Ascending aorta (tissue), 2 donors: Measurements from ENCODE around the gene RHCG. TPM values are rescaled to one million over a fixed set of nuclear protein-coding genes. Genes with fewer than 3 reads are reported as not detected.

Experiments used
- DNase-seq, 2 donors: peaks; one replicate each; pipeline ENCODE4 v3.0.0-alpha.2; 2019; ENCODE audit warnings: low spot score in 2 of 2
- H3K27ac ChIP-seq, 2 donors: fragments of 200-600 bp; sonication (generic); one replicate each; pipeline ENCODE4 v1.5.1; 2016 to 2017; ENCODE audit warnings: mild to moderate bottlenecking in 1 of 2
- H3K27me3 ChIP-seq: fragments of 200-600 bp; sonication (generic); one replicate; pipeline ENCODE4 v1.5.1; 2017
- H3K36me3 ChIP-seq, 2 donors: fragments of 200-600 bp; sonication (generic); one replicate each; pipeline ENCODE4 v1.5.1; 2016
- H3K4me1 ChIP-seq, 2 donors: fragments of 200-600 bp; sonication (generic); one replicate each; pipeline ENCODE4 v1.5.1; 2016 to 2017; ENCODE audit warnings: mild to moderate bottlenecking in 1 of 2
- H3K4me3 ChIP-seq, 2 donors: fragments of 200-600 bp; sonication (generic); one replicate each; pipeline ENCODE4 v1.5.1; 2016 to 2017; ENCODE audit warnings: mild to moderate bottlenecking in 1 of 2
- H3K9me3 ChIP-seq, 2 donors: fragments of 200-600 bp; sonication (generic); one replicate each; pipeline ENCODE4 v1.5.1; 2016
- intact Hi-C: fragments of 100-400 bp; cut with DNase I; formaldehyde crosslinking; loops from one replicate; pipeline ENCODE4 v1.15.1; 2023
- total RNA-seq: library from RNA; depleted of rRNA; stranded (reverse); fragments of >200 nt; gene quantifications from one replicate; pipeline ENCODE4 v1.1.0, GENCODE V29; 2016
- TF ChIP-seq, protein P1 (sequence below), 3 experiments: fragments of 200-600 bp in 2 of 3; fragments of 450-650 bp in 1 of 3; sonication (generic) in 2 of 3; IDR thresholded peaks; one replicate each; pipeline ENCODE4 v1.5.1; 2016 to 2019; ENCODE audit warnings: antibody characterized with exemption in 3 of 3, mild to moderate bottlenecking in 1 of 3, moderate library complexity in 1 of 3

The RHCG gene
- total RNA-seq, 1 donor from 2014 or later: 0.43 TPM

DNA sequence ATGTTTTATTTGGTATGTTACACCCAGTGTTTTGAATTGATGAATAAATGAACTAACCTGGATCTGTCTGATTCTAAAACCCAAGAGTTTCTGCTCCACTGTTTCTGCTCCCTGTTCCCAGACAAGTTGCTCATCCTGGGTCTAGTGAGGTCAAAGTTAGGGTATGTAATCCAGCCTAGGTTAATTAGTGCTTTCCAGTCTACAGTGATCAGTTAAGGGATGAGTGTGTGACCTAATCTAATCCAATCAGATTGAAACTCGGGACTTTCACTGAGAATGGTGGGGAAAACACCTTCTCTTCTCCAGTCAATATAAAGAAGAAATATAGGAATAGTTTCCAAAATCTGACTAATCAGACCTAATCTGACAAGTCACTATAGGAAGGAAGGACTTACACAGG, 27.8 kb upstream of the RHCG start:
- TF ChIP-seq, protein P1, sequence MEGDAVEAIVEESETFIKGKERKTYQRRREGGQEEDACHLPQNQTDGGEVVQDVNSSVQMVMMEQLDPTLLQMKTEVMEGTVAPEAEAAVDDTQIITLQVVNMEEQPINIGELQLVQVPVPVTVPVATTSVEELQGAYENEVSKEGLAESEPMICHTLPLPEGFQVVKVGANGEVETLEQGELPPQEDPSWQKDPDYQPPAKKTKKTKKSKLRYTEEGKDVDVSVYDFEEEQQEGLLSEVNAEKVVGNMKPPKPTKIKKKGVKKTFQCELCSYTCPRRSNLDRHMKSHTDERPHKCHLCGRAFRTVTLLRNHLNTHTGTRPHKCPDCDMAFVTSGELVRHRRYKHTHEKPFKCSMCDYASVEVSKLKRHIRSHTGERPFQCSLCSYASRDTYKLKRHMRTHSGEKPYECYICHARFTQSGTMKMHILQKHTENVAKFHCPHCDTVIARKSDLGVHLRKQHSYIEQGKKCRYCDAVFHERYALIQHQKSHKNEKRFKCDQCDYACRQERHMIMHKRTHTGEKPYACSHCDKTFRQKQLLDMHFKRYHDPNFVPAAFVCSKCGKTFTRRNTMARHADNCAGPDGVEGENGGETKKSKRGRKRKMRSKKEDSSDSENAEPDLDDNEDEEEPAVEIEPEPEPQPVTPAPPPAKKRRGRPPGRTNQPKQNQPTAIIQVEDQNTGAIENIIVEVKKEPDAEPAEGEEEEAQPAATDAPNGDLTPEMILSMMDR (IDR thresholded peaks at IDR 0.05): no peak
- Histone ChIP-seq H3K4me3 (no peak overlapping the region), H3K9me3 (no peaks in the 10 kb centered on the region), H3K36me3 (no peaks in the 10 kb centered on the region), H3K27ac (no peak overlapping the region), H3K27me3 (no peaks in the 10 kb centered on the region), H3K4me1 (no peaks in the 10 kb centered on the region)
- intact Hi-C loops: no loop called here
- no peak for DNase-seq

- no peaks in the 10 kb centered on the region for H3K9me3 ChIP-seq
- peak in 1 of 2 donors; percentile 31 for DNase-seq
- intact Hi-C loops: no loop called here
- no peak overlapping the region for H3K4me3 ChIP-seq
- no peaks in the 10 kb centered on the region for H3K36me3 ChIP-seq
- no peaks in the 10 kb centered on the region for H3K4me1 ChIP-seq
- H3K27ac ChIP-seq: no peak overlapping the region
- H3K27me3 ChIP-seq: no peaks in the 10 kb centered on the region
- TF ChIP-seq, protein P1 (IDR thresholded peaks at IDR 0.05): no peak
Observed at GRCh38 chr15:89523101-89523500, 26.7 kb upstream of the RHCG start.

DNA sequence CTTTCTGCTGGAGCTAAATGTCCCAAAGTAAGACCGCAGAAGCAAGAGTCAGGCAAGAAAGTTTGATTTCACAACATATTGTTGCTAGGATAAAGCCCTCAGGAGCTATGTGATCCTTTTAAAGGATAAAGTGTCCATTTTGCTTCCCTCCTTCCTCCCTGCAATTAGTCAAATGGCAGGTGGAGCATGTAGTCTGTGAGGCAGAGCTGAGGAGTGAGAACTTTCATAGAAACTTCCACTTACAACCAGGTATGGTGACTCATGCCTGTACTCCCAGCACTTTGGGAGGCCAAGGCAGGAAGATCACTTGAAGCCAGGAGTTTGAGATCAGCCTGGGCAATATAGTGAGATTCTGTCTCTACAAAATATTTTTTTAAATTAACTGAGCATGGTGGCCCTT, 25.2 kb upstream of the RHCG start:
- TF ChIP-seq, protein P1 (IDR thresholded peaks at IDR 0.05): no peak
- intact Hi-C loops: no loop called here
- DNase-seq: no peak
- Histone ChIP-seq H3K4me3 (no peak overlapping the region), H3K27ac (no peak overlapping the region), H3K36me3 (no peaks in the 10 kb centered on the region), H3K4me1 (no peaks in the 10 kb centered on the region), H3K9me3 (no peaks in the 10 kb centered on the region), H3K27me3 (no peaks in the 10 kb centered on the region)

DNA sequence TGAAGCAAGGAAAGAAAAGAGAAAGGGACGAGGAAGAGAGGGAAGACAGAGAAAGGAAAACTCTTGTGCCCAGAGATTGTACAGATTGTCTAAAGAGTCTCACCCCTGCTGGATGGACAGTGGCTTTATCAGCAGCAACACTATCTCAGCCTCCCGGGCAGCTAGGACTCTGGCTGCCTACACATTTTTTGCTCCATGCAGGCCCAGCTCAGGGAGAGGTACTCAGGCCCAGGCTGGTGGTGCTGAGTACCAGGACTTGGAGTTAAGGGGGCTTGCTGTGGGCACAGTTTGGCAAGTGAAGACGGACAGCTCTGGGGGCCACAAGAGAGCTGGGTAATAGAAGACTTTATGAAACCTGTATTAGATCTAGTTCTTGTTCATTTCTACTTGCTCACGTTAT, 19.1 kb upstream of the RHCG start:
- no peak for DNase-seq
- no peaks in the 10 kb centered on the region for H3K9me3 ChIP-seq
- TF ChIP-seq, protein P1 (IDR thresholded peaks at IDR 0.05): no peak
- no peak overlapping the region for H3K4me3 ChIP-seq
- H3K4me1 ChIP-seq: no peaks in the 10 kb centered on the region
- no peaks in the 10 kb centered on the region for H3K27me3 ChIP-seq
- H3K36me3 ChIP-seq: no peaks in the 10 kb centered on the region
- intact Hi-C loops: no loop called here
- H3K27ac ChIP-seq: no peak overlapping the region

DNA sequence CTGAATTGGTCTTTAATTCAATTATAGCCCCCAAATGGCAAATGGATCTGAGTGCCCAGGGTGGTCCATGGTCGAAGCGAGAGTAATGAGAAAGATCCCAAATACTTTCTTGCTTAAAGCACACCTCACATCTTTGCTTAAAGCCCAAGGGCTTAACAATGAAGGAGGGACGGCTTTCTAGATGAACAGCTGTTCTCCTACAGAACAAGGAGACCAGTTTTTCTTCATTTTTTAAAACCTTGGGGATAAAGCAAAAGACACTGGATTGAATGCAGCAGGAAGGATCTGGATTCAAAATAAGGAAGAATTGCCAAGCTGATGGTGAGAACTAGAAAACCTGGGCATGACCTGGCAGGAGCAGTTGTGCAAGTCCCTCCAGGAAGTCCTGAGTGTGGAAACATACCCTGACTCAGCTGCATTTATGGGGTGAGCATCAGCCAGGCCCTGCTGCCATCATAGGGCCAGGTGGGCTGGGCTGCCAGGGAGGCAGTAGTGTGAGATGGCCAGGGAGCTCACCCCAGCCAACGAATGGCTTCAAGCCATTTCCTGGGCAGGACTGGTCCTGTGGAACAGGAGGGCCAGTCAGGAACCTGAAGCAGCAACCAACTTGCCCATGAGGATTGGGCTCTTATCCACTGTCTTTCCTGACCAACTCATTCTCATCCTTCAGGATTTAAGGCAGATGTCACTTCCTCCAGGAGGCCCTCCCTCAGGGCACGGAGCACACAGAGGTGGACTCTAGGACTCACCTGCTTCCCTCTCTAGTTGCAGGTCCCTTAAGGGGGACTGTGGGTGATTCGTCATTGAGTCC, 18.4 kb upstream of the RHCG start:
- TF ChIP-seq, protein P1 (IDR thresholded peaks at IDR 0.05): no peak
- no peaks in the 10 kb centered on the region for H3K4me1 ChIP-seq
- intact Hi-C loops: no loop called here
- H3K27me3 ChIP-seq: no peaks in the 10 kb centered on the region
- peak in 1 of 2 donors; percentile 38 for DNase-seq
- no peak overlapping the region for H3K27ac ChIP-seq
- no peaks in the 10 kb centered on the region for H3K36me3 ChIP-seq
- H3K4me3 ChIP-seq: no peak overlapping the region
- H3K9me3 ChIP-seq: no peaks in the 10 kb centered on the region
